GM23248 (cell line): ENCODE data around the gene DECR2.

Source experiments
- EZH2 ChIP-seq: fragments of 200-600 bp; sonication (generic); IDR thresholded peaks from 2 replicates; pipeline ENCODE4 v1.6.1; 2018; ENCODE audit warnings: antibody characterized with exemption, mild to moderate bottlenecking; ENCODE audit not compliant: insufficient read depth, poor library complexity, severe bottlenecking
- EZH2phosphoT487 ChIP-seq: fragments of 200-600 bp; sonication (generic); IDR thresholded peaks from 2 replicates; pipeline ENCODE4 v1.6.1; 2018; ENCODE audit warnings: antibody characterized with exemption, moderate library complexity, mild to moderate bottlenecking, low read depth; ENCODE audit not compliant: insufficient read depth

DNA sequence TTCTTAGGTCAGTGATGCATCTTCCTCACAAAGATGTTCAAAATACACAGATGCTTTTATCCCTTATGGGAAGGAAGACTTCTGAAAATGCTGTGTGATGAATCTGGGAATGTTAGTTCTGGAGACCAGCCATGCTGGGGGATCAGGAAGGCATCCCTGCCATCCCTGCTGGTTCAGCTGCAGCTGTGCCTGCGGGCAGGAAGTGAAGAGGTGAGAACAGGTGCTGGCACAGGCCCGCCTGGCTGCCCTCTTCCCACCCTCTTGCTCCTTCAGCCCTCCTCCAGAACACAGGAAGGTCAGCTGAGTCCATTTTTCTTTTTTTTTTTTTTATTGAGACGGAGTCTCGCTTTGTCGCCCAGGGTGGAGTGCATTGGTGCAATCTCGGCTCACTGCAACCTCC, 38.9 kb downstream of the DECR2 start:
- no peak for TF ChIP-seq EZH2phosphoT487
- no peak for TF ChIP-seq EZH2
